CD8-positive, alpha-beta memory T cell (primary cell): ENCODE data around the gene OR52J3. TPM values are rescaled to one million over a fixed set of nuclear protein-coding genes. Genes with fewer than 3 reads are reported as not detected.

ENCODE experiments used
- CTCF ChIA-PET: fragments of 350-600 bp; sonication (Branson Sonifier 250); formaldehyde crosslinking; loops from one replicate; lab custom pipeline; 2021; ENCODE audit warnings: antibody characterized with exemption; lab: Charles Lee
- POLR2A ChIA-PET: fragments of 350-600 bp; sonication (Branson Sonifier 250); formaldehyde crosslinking; loops from one replicate; lab custom pipeline; 2021; ENCODE audit warnings: antibody characterized with exemption; lab: Charles Lee
- DNase-seq, 5 donors: peaks; one replicate each; pipeline versions ENCODE4 v3.0.0 to v3.0.0-alpha.2; 2020 to 2022; ENCODE audit warnings: mixed read lengths in 1 of 5
- H3K27ac ChIP-seq: one replicate; pipeline ENCODE4 v1.7.0; 2013; ENCODE audit warnings: low read depth, mild to moderate bottlenecking, low read length, moderate library complexity
- H3K27me3 ChIP-seq: 2 replicates; pipeline ENCODE4 v1.7.0; 2013; ENCODE audit warnings: low read length, mild to moderate bottlenecking; ENCODE audit not compliant: insufficient read depth, poor library complexity, severe bottlenecking
- H3K36me3 ChIP-seq: 2 replicates; pipeline ENCODE4 v1.7.0; 2013; ENCODE audit warnings: mild to moderate bottlenecking, low read length, moderate library complexity; ENCODE audit not compliant: insufficient read depth
- H3K4me1 ChIP-seq: 2 replicates; pipeline ENCODE4 v1.7.0; 2013; ENCODE audit warnings: mild to moderate bottlenecking, low read length, moderate library complexity; ENCODE audit not compliant: insufficient read depth
- H3K4me3 ChIP-seq: 2 replicates; pipeline ENCODE4 v1.7.0; 2013; ENCODE audit warnings: mild to moderate bottlenecking, low read length
- H3K9me3 ChIP-seq: 2 replicates; pipeline ENCODE4 v1.7.0; 2013; ENCODE audit warnings: mild to moderate bottlenecking, low read length
- H3K27ac Mint-ChIP-seq, 8 donors: one replicate each; pipeline ENCODE4 v1.8.0; 2020 to 2021; ENCODE audit warnings: mixed read lengths in 8 of 8, mild to moderate bottlenecking in 6 of 8, inconsistent platforms in 3 of 8, moderate library complexity in 3 of 8
- H3K27me3 Mint-ChIP-seq, 2 donors: one replicate each; pipeline ENCODE4 v1.8.0; 2020 to 2021; ENCODE audit warnings: mixed read lengths in 2 of 2, mild to moderate bottlenecking in 1 of 2, moderate library complexity in 1 of 2
- H3K36me3 Mint-ChIP-seq, 3 donors: one replicate each; pipeline ENCODE4 v1.8.0; 2020 to 2021; ENCODE audit warnings: mixed read lengths in 3 of 3, inconsistent platforms in 1 of 3, mild to moderate bottlenecking in 1 of 3
- H3K4me1 Mint-ChIP-seq, 3 donors: one replicate each; pipeline ENCODE4 v1.8.0; 2020 to 2021; ENCODE audit warnings: mixed read lengths in 3 of 3, inconsistent platforms in 1 of 3, mild to moderate bottlenecking in 1 of 3
- H3K4me3 Mint-ChIP-seq, 7 donors: one replicate each; pipeline ENCODE4 v1.8.0; 2020 to 2021; ENCODE audit warnings: mixed read lengths in 7 of 7, mild to moderate bottlenecking in 6 of 7, moderate library complexity in 4 of 7, inconsistent platforms in 2 of 7
- H3K9me3 Mint-ChIP-seq, 5 donors: one replicate each; pipeline ENCODE4 v1.8.0; 2020 to 2022; ENCODE audit warnings: mixed read lengths in 5 of 5, mild to moderate bottlenecking in 3 of 5, moderate library complexity in 2 of 5, inconsistent platforms in 1 of 5
- polyA plus RNA-seq: library from polyadenylated mRNA; unstranded; fragments of 300-500 nt; fragmentation: Illumina TruSeq; gene quantifications from one replicate; pipeline ENCODE4 v1.2.3, GENCODE V29; 2021
- total RNA-seq, 2 experiments: library from RNA; stranded (reverse); gene quantifications; one replicate each; pipeline ENCODE4 v1.2.3, GENCODE V29; 2021

The OR52J3 gene
- total and polyA plus RNA-seq, 3 experiments from 2014 or later = not detected

- ChIA-PET POLR2A (no interaction called here), CTCF (no interaction called here)
- H3K9me3 Mint-ChIP-seq = peaks cover 0 to 3% (median 0%) of the 10 kb centered on the region in 5 donors
- H3K27me3 Mint-ChIP-seq = peaks cover 1 to 3% of the 10 kb centered on the region in 2 donors
- no peak for DNase-seq
- Histone ChIP-seq H3K9me3 (no peaks in the 10 kb centered on the region), H3K4me1 (no peaks in the 10 kb centered on the region), H3K36me3 (no peaks in the 10 kb centered on the region), H3K4me3 (no peak within 1 kb of the TSS), H3K27me3 (no peaks in the 10 kb centered on the region), H3K27ac (no peak within 1 kb of the TSS)
- no peaks in the 10 kb centered on the region for H3K4me1 Mint-ChIP-seq
- H3K4me3 Mint-ChIP-seq = no peak within 1 kb of the TSS
- H3K36me3 Mint-ChIP-seq = no peaks in the 10 kb centered on the region
- no peak within 1 kb of the TSS for H3K27ac Mint-ChIP-seq
These were observed 22.9 kb downstream of the OR52J3 start, which contains the start of gene OR52E1 for GRCh38 chr11:5069272-5069671. TSS of gene OR52E1 (plus strand) at chr11:5069572.

DNA sequence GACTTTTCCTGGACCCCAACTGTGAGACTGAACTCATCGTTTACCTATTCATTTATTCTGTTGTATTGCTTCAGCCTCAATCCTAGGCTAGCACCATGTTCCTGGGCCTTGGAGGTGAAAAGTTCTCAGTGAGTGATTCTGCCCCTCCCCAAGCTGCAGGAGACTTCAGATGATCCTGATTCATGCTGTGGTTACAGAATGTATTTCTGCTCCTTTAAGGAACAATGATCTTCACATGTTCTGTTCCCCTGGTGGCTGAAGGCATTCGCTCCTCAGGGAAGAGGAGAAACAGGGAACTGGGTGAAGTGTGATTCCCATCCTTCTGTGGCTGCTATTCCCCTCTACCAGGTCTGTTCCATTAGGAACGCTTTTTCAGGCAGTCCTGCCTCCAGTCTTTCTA, 25.5 kb downstream of the OR52J3 start:
- no peak overlapping the region for H3K27ac Mint-ChIP-seq
- no peak for DNase-seq
- H3K4me1 Mint-ChIP-seq = no peaks in the 10 kb centered on the region
- ChIA-PET POLR2A (no interaction called here), CTCF (no interaction called here)
- Histone ChIP-seq H3K27me3 (no peaks in the 10 kb centered on the region), H3K27ac (no peak overlapping the region), H3K4me1 (no peaks in the 10 kb centered on the region), H3K36me3 (no peaks in the 10 kb centered on the region), H3K9me3 (no peaks in the 10 kb centered on the region), H3K4me3 (no peak overlapping the region)
- no peak overlapping the region for H3K4me3 Mint-ChIP-seq
- H3K27me3 Mint-ChIP-seq = peaks cover 0 to 3% of the 10 kb centered on the region in 2 donors
- H3K9me3 Mint-ChIP-seq = peaks cover 0 to 3% (median 0%) of the 10 kb centered on the region in 5 donors
- no peaks in the 10 kb centered on the region for H3K36me3 Mint-ChIP-seq

GRCh38 chr11:5081405-5081804, 35.1 kb downstream of the OR52J3 start:
- Mint-ChIP-seq H3K27me3 (no peaks in the 10 kb centered on the region), H3K27ac (no peak overlapping the region)
- POLR2A ChIA-PET = no interaction called here

GRCh38 chr11:5083602-5084001, 37.3 kb downstream of the OR52J3 start:
- H3K4me3 ChIP-seq = no peak overlapping the region
- peaks cover 0 to 2% (median 0%) of the 10 kb centered on the region in 5 donors for H3K9me3 Mint-ChIP-seq
- POLR2A ChIA-PET = no interaction called here

More at GRCh38 chr11:5081405-5081804, 35.1 kb downstream of the OR52J3 start:
- CTCF ChIA-PET = no interaction called here
- Histone ChIP-seq H3K27ac (no peak overlapping the region), H3K4me1 (no peaks in the 10 kb centered on the region), H3K4me3 (no peak overlapping the region), H3K9me3 (no peaks in the 10 kb centered on the region), H3K36me3 (no peaks in the 10 kb centered on the region), H3K27me3 (no peaks in the 10 kb centered on the region)
- Mint-ChIP-seq H3K36me3 (no peaks in the 10 kb centered on the region), H3K9me3 (no peaks in the 10 kb centered on the region), H3K4me1 (no peaks in the 10 kb centered on the region), H3K4me3 (no peak overlapping the region)
- DNase-seq = no peak

GRCh38 chr11:5088556-5088955, 42.2 kb downstream of the OR52J3 start:
- Mint-ChIP-seq H3K36me3 (no peaks in the 10 kb centered on the region), H3K4me3 (no peak overlapping the region), H3K27me3 (peaks cover 0 to 5% of the 10 kb centered on the region in 2 donors), H3K4me1 (no peaks in the 10 kb centered on the region), H3K9me3 (peaks cover 0 to 2% (median 0%) of the 10 kb centered on the region in 5 donors), H3K27ac (no peak overlapping the region)
- ChIA-PET CTCF (no interaction called here), POLR2A (no interaction called here)
- no peaks in the 10 kb centered on the region for H3K27me3 ChIP-seq
- no peaks in the 10 kb centered on the region for H3K9me3 ChIP-seq
- H3K36me3 ChIP-seq = no peaks in the 10 kb centered on the region
- no peaks in the 10 kb centered on the region for H3K4me1 ChIP-seq
- DNase-seq = no peak
- H3K4me3 ChIP-seq = no peak overlapping the region
- no peak overlapping the region for H3K27ac ChIP-seq

More at GRCh38 chr11:5083602-5084001, 37.3 kb downstream of the OR52J3 start:
- Histone ChIP-seq H3K9me3 (no peaks in the 10 kb centered on the region), H3K4me1 (no peaks in the 10 kb centered on the region), H3K27ac (no peak overlapping the region), H3K36me3 (no peaks in the 10 kb centered on the region), H3K27me3 (no peaks in the 10 kb centered on the region)
- H3K4me1 Mint-ChIP-seq = no peaks in the 10 kb centered on the region
- no peak for DNase-seq
- no peak overlapping the region for H3K27ac Mint-ChIP-seq
- H3K36me3 Mint-ChIP-seq = no peaks in the 10 kb centered on the region
- no peak overlapping the region for H3K4me3 Mint-ChIP-seq
- CTCF ChIA-PET = no interaction called here
- no peaks in the 10 kb centered on the region for H3K27me3 Mint-ChIP-seq

DNA sequence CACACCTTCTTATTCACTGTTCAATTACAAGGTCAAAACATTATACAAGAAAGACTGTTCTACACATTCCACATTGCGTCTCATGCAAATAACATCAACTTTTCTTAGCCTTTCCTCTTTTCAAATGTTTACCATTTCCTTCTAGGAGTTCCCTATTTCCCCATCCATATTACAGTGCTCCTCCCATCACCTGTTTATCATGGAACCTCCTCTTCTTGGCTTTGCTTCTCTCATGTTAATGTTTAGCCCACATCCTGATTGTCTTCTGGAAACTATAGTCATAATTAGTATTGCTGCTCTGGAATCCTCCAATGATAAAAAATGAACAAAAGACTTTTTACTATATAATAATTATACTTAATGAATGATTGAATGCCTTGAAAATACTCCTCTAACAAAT, 44.3 kb downstream of the OR52J3 start:
- Histone ChIP-seq H3K4me1 (no peaks in the 10 kb centered on the region), H3K36me3 (no peaks in the 10 kb centered on the region), H3K27ac (no peak overlapping the region), H3K4me3 (no peak overlapping the region), H3K9me3 (no peaks in the 10 kb centered on the region), H3K27me3 (no peaks in the 10 kb centered on the region)
- H3K36me3 Mint-ChIP-seq = no peaks in the 10 kb centered on the region
- H3K9me3 Mint-ChIP-seq = peaks cover 0 to 2% (median 0%) of the 10 kb centered on the region in 5 donors
- peaks cover 0 to 5% of the 10 kb centered on the region in 2 donors for H3K27me3 Mint-ChIP-seq
- CTCF ChIA-PET = no interaction called here
- H3K4me3 Mint-ChIP-seq = no peak overlapping the region
- DNase-seq = no peak
- peak overlapping the region in 1 of 8 donors; percentile 44 for H3K27ac Mint-ChIP-seq
- no peaks in the 10 kb centered on the region for H3K4me1 Mint-ChIP-seq
- POLR2A ChIA-PET = no interaction called here

DNA sequence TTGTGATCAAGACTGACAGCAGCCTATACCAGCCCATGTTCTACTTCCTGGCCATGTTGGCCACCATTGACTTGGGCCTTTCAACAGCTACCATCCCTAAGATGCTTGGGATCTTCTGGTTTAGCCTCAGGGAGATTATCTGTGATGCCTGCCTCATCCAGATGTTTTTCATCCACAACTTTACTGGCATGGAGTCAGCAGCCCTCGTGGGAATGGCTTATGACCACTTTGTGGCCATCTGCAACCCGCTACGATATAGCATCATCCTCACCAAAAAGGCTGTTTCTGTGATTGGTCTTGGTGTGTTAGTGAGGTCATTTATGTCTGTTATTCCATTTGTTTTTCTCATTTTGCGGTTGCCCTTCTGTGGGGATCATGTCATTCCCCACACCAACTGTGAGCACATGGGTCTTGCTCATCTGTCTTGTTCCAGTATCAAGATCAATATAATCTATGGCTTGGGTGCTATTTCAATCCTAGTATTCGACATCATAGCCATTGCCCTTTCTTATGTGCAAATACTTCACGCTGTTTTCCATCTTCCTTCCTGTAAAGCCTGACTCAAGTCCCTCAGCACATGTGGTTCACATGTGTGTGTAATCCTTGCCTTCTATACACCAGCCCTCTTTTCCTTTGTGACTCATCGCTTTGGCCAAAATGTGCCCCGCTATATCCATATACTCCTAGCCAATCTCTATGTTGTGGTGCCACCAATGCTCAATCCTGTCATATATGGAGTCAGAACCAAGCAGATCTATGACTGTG, 46.7 kb downstream of the OR52J3 start:
- no peak overlapping the region for H3K27ac ChIP-seq
- Mint-ChIP-seq H3K4me3 (no peak overlapping the region), H3K4me1 (no peaks in the 10 kb centered on the region), H3K36me3 (no peaks in the 10 kb centered on the region), H3K27ac (no peak overlapping the region), H3K9me3 (no peaks in the 10 kb centered on the region), H3K27me3 (peaks cover 0 to 5% of the 10 kb centered on the region in 2 donors)
- ChIA-PET POLR2A (no interaction called here), CTCF (no interaction called here)
- H3K27me3 ChIP-seq = no peaks in the 10 kb centered on the region
- H3K9me3 ChIP-seq = no peaks in the 10 kb centered on the region
- H3K36me3 ChIP-seq = no peaks in the 10 kb centered on the region
- DNase-seq = no peak
- H3K4me3 ChIP-seq = no peak overlapping the region
- H3K4me1 ChIP-seq = no peaks in the 10 kb centered on the region

DNA sequence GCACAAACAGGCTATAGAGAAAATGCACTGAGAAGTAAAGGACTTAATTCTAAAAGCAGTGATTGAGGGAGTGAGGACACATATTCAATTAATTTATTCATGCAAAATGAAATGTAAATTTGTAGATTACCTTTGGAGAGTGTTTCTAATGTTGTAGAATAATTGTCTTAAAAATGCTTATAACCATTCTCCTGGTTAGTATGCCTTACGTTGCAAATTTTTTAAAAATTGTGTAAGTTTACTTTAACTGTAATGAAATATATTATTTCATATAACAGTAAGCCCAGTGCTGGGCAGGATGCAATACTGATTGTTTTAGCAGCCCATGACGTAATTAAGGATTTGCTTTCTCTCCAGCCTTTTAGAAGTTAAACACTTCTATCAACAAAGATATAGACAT, 49.7 kb downstream of the OR52J3 start:
- H3K4me1 ChIP-seq = no peaks in the 10 kb centered on the region
- no peaks in the 10 kb centered on the region for H3K9me3 ChIP-seq
- Mint-ChIP-seq H3K27me3 (peaks cover 3 to 6% of the 10 kb centered on the region in 2 donors), H3K4me3 (no peak overlapping the region), H3K36me3 (no peaks in the 10 kb centered on the region), H3K27ac (no peak overlapping the region), H3K9me3 (no peaks in the 10 kb centered on the region), H3K4me1 (no peaks in the 10 kb centered on the region)
- no peak overlapping the region for H3K4me3 ChIP-seq
- no peak overlapping the region for H3K27ac ChIP-seq
- no peaks in the 10 kb centered on the region for H3K36me3 ChIP-seq
- ChIA-PET CTCF (no interaction called here), POLR2A (no interaction called here)
- no peaks in the 10 kb centered on the region for H3K27me3 ChIP-seq
- DNase-seq = no peak
